A549 (cell line): ENCODE results near the gene NGEF. TPM values are rescaled to one million over a fixed set of nuclear protein-coding genes. Genes with fewer than 3 reads are reported as not detected.

Experiments used
- ATAC-seq, 2 experiments: fragments of 200-7000 bp in 1 of 2; fragments of >200 bp in 1 of 2; cut with Nextera tagmentation in 1 of 2; cut with Tn5 transposase in 1 of 2; 3 replicates each; pipeline versions ENCODE4 v1.8.0 to v1.9.1; 2018 to 2020; ENCODE audit warnings: mild to moderate bottlenecking in 1 of 2, moderate library complexity in 1 of 2
- CTCF ChIA-PET: fragments of 300-600 bp; sonication (Branson Sonifier 250); formaldehyde crosslinking; extraction: SDS; loops from one replicate; lab custom pipeline; 2021; ENCODE audit warnings: antibody characterized with exemption, inconsistent platforms; lab: Yijun Ruan, JAX
- POLR2A ChIA-PET: fragments of 350-600 bp; formaldehyde crosslinking; extraction: SDS; loops from one replicate; lab custom pipeline; 2021; ENCODE audit warnings: antibody characterized with exemption, inconsistent platforms; lab: Yijun Ruan, JAX
- DNase-seq, 2 experiments: peaks; one replicate each; pipeline versions ENCODE4 v3.0.0 to v3.0.0-alpha.2; 2011 to 2016; ENCODE audit warnings: low read depth in 1 of 2, low spot score in 1 of 2
- FAIRE-seq: peaks from 2 replicates; lab custom pipeline; 2011; peaks lifted over from hg19 to GRCh38; lab: Jason Lieb, UNC
- H3K27ac ChIP-seq, 2 experiments: fragments of >200 bp; sonication (Bioruptor Twin); formaldehyde crosslinking; 3 replicates each; pipeline ENCODE4 v1.5.1; 2016 to 2017
- H3K4me1 ChIP-seq: fragments of >200 bp; sonication (Bioruptor Twin); formaldehyde crosslinking; 3 replicates; pipeline ENCODE4 v1.6.1; 2016
- H3K4me2 ChIP-seq: fragments of >200 bp; sonication (Bioruptor Twin); formaldehyde crosslinking; 3 replicates; pipeline ENCODE4 v1.6.1; 2016
- H3K4me3 ChIP-seq: fragments of >200 bp; sonication (Bioruptor Twin); formaldehyde crosslinking; 3 replicates; pipeline ENCODE4 v1.5.1; 2016
- H3K9me3 ChIP-seq: fragments of >200 bp; sonication (Bioruptor Twin); formaldehyde crosslinking; 3 replicates; pipeline ENCODE4 v1.6.1; 2016
- CBX2 ChIP-seq: fragments of 200-600 bp; sonication (generic); IDR thresholded peaks from 2 replicates; pipeline ENCODE4 v1.6.1; 2016; ENCODE audit warnings: low read depth, mild to moderate bottlenecking, borderline replicate concordance
- CTCF ChIP-seq: fragments of >200 bp; sonication (Bioruptor Twin); formaldehyde crosslinking; IDR thresholded peaks from 3 replicates; pipeline ENCODE4 v1.5.1; 2016
- EHF ChIP-seq: fragments of 250-450 bp; sonication (Bioruptor Pico); IDR thresholded peaks from 2 replicates; pipeline ENCODE4 v1.5.0; 2020; ENCODE audit warnings: mild to moderate bottlenecking
- ELK1 ChIP-seq: fragments of 150-350 bp; IDR thresholded peaks from 2 replicates; pipeline ENCODE4 v1.6.1; 2014; ENCODE audit warnings: low read depth, mild to moderate bottlenecking, low read length
- EP300 ChIP-seq, 2 experiments: fragments of >200 bp; sonication (Bioruptor Twin); formaldehyde crosslinking; IDR thresholded peaks; 2 replicates in 1 of 2; 3 replicates in 1 of 2; pipeline ENCODE4 v1.6.1; 2016 to 2017
- FOSL2 ChIP-seq, 2 experiments: fragments of 450-650 bp in 1 of 2; fragments of >200 bp in 1 of 2; sonication (Bioruptor Twin) in 1 of 2; formaldehyde crosslinking; IDR thresholded peaks; 2 replicates each; pipeline versions ENCODE4 v1.5.0 to v1.6.1; 2016 to 2020; ENCODE audit warnings: mild to moderate bottlenecking in 1 of 2, moderate library complexity in 1 of 2
- HDAC2 ChIP-seq: fragments of 200-600 bp; sonication (generic); IDR thresholded peaks from 2 replicates; pipeline ENCODE4 v1.6.1; 2016
- HEYL ChIP-seq: fragments of 250-450 bp; sonication (Bioruptor Pico); IDR thresholded peaks from 2 replicates; pipeline ENCODE4 v1.8.0; 2021; ENCODE audit warnings: mild to moderate bottlenecking, moderate library complexity
- HOXB5 ChIP-seq: fragments of 250-450 bp; sonication (Bioruptor Pico); IDR thresholded peaks from 2 replicates; pipeline ENCODE4 v1.5.0; 2020; ENCODE audit warnings: mild to moderate bottlenecking, moderate library complexity
- JUN ChIP-seq, 2 experiments: fragments of >200 bp; sonication (Bioruptor Twin); formaldehyde crosslinking; IDR thresholded peaks; 2 replicates in 1 of 2; 3 replicates in 1 of 2; pipeline ENCODE4 v1.6.1; 2016 to 2017
- KDM5A ChIP-seq: fragments of 200-600 bp; sonication (generic); IDR thresholded peaks from 2 replicates; pipeline ENCODE4 v1.6.1; 2016; ENCODE audit warnings: antibody characterized with exemption, mild to moderate bottlenecking
- MAFK ChIP-seq: fragments of 450-650 bp; IDR thresholded peaks from 2 replicates; pipeline ENCODE4 v1.6.1; 2014; ENCODE audit not compliant: partially characterized antibody
- MYC ChIP-seq: IDR thresholded peaks from 2 replicates; pipeline ENCODE4 v1.6.1; 2012; ENCODE audit warnings: mild to moderate bottlenecking, inconsistent platforms, low read length, improper control_type of control experiment, borderline replicate concordance
- NR3C1 ChIP-seq: fragments of >200 bp; sonication (Bioruptor Twin); formaldehyde crosslinking; IDR thresholded peaks from 3 replicates; pipeline ENCODE4 v1.6.1; 2017
- PHF8 ChIP-seq: fragments of 200-600 bp; sonication (generic); IDR thresholded peaks from 2 replicates; pipeline ENCODE4 v1.6.1; 2016; ENCODE audit warnings: low read depth, mild to moderate bottlenecking, antibody characterized with exemption, moderate library complexity, borderline replicate concordance
- RCOR1 ChIP-seq: fragments of 150-350 bp; IDR thresholded peaks from 2 replicates; pipeline ENCODE4 v1.6.1; 2014; ENCODE audit warnings: antibody characterized with exemption, low read length, low read depth
- REST ChIP-seq: fragments of 200-600 bp; sonication (generic); IDR thresholded peaks from 2 replicates; pipeline ENCODE4 v1.6.1; 2016; ENCODE audit warnings: antibody characterized with exemption, mild to moderate bottlenecking, moderate library complexity
- SREBF2 ChIP-seq: fragments of 450-650 bp; IDR thresholded peaks from 2 replicates; pipeline ENCODE4 v1.6.1; 2014; ENCODE audit warnings: mild to moderate bottlenecking, moderate library complexity
- TFCP2L1 ChIP-seq: fragments of 250-450 bp; sonication (Bioruptor Pico); IDR thresholded peaks from 2 replicates; pipeline ENCODE4 v1.5.0; 2021; ENCODE audit warnings: mild to moderate bottlenecking
- ZC3H11A ChIP-seq: fragments of 450-650 bp; IDR thresholded peaks from 2 replicates; pipeline ENCODE4 v1.6.1; 2014; ENCODE audit warnings: antibody characterized with exemption, mild to moderate bottlenecking
- ZNF302 ChIP-seq: fragments of 250-450 bp; sonication (Bioruptor Pico); IDR thresholded peaks from 2 replicates; pipeline ENCODE4 v1.9.0; 2021; ENCODE audit warnings: inconsistent platforms, mild to moderate bottlenecking, moderate library complexity
- WGBS: methylation state at CpG from one replicate; pipeline ENCODE4 v1.1.6; 2017; ENCODE audit errors: missing lambda C conversion rate; 5-methylcytosine and 5-hydroxymethylcytosine counted together
- polyA plus RNA-seq, 4 experiments: library from polyadenylated mRNA; depleted of rRNA in 3 of 4; stranded (reverse); fragments of >200 nt; fragmentation: RNase III in 1 of 4; extraction: RNeasy Plus Mini Kit Qiagen cat#74134 plus additional on column Dnase treatment in 1 of 4; gene quantifications; 2 replicates in 3 of 4; 3 replicates in 1 of 4; pipeline ENCODE4 v1.2.3, GENCODE V29; 2011 to 2017

The NGEF gene
- polyA plus RNA-seq, 2 of the 4 experiments (the other 2 are of a cell fraction): 8.1 to 9.7 TPM

GRCh38 chr2:232959139-232959538 lies 53.9 kb downstream of the NGEF start:
- DNase-seq: no peak
- POLR2A ChIA-PET: no interaction called here
- no peak for TF ChIP-seq CBX2
- TF ChIP-seq ELK1: no peak
- no peak for TF ChIP-seq KDM5A
- no peak for TF ChIP-seq EP300 (IDR thresholded peaks at IDR 0.05)
- no peak for TF ChIP-seq CTCF
- no peak for TF ChIP-seq HOXB5 (CRISPR knock-in tag)
- TF ChIP-seq TFCP2L1 (CRISPR knock-in tag): no peak
- TF ChIP-seq EHF (CRISPR knock-in tag): no peak
- no peak for TF ChIP-seq RCOR1
- TF ChIP-seq, all 56 proteins: peak for 0
- CTCF ChIA-PET: interaction anchor here (0.6 to 1.9 kb wide), 3 partner anchors 21 to 282 kb away, joined by 3 to 5 read pairs (median 3); no protein-coding TSS in a partner anchor
- Histone ChIP-seq H3K27ac (no peak overlapping the region), H3K9me3 (peaks cover 19% of the 10 kb centered on the region; the same call in 2 of the 3 replicates), H3K4me3 (no peak overlapping the region), H3K4me2 (no peak overlapping the region), H3K4me1 (no peaks in the 10 kb centered on the region)
- no peak for FAIRE-seq
- ATAC-seq: no peak
- 85% methylated on average over 4 of the region's 4 CpGs for WGBS

- H3K4me1 ChIP-seq: no peaks in the 10 kb centered on the region
- CTCF ChIA-PET: interaction anchor here (1.2 to 1.9 kb wide), 4 partner anchors 10 to 294 kb away, joined by 3 to 5 read pairs (median 4); partner anchors contain the start of gene ATG16L1
- FAIRE-seq: no peak
- no peak overlapping the region for H3K4me3 ChIP-seq
- no peak for ATAC-seq
- no peak for TF ChIP-seq NR3C1
- TF ChIP-seq REST: no peak
- TF ChIP-seq FOSL2 (IDR thresholded peaks at IDR 0.05): no peak
- TF ChIP-seq FOSL2 (CRISPR knock-in tag; IDR thresholded peaks at IDR 0.05): no peak
- no peak for TF ChIP-seq ZNF302
- no peak for TF ChIP-seq EHF (CRISPR knock-in tag)
- TF ChIP-seq MAFK: no peak
- H3K4me2 ChIP-seq: no peak overlapping the region
- 66% methylated on average over 3 of the region's 3 CpGs for WGBS
- POLR2A ChIA-PET: no interaction called here
- no peak overlapping the region for H3K27ac ChIP-seq
- DNase-seq: no peak
- peaks cover 8% of the 10 kb centered on the region; the same call in 1 of the 3 replicates for H3K9me3 ChIP-seq
These were observed 55.4 kb downstream of the NGEF start for GRCh38 chr2:232957657-232958090.

GRCh38 chr2:232955856-232956255 lies 57.2 kb downstream of the NGEF start:
- TF ChIP-seq HDAC2: no peak
- no peak for TF ChIP-seq HEYL
- no peak for TF ChIP-seq SREBF2
- TF ChIP-seq MYC: no peak
- TF ChIP-seq JUN (IDR thresholded peaks at IDR 0.05): no peak
- no peak for TF ChIP-seq ZNF302
- TF ChIP-seq PHF8: no peak
- no peak for TF ChIP-seq REST
- TF ChIP-seq EP300 (IDR thresholded peaks at IDR 0.05): no peak
- TF ChIP-seq ZC3H11A: no peak
- Histone ChIP-seq H3K4me2 (no peak overlapping the region), H3K4me1 (peaks cover 6% of the 10 kb centered on the region; the same call in 1 of the 3 replicates), H3K27ac (no peak overlapping the region), H3K4me3 (no peak overlapping the region), H3K9me3 (no peaks in the 10 kb centered on the region)
- FAIRE-seq: no peak
- ChIA-PET POLR2A (interaction anchor here (0.6 kb wide), 1 partner anchor 1224 kb away, joined by 3 read pairs; no protein-coding TSS in a partner anchor), CTCF (interaction anchor here (1.1 to 1.5 kb wide), 4 partner anchors 15 to 99 kb away, joined by 3 to 4 read pairs (median 4); no protein-coding TSS in a partner anchor)
- no peak for DNase-seq
- no peak for ATAC-seq
- 68% methylated on average over 5 of the region's 5 CpGs for WGBS
